Neuron (in vitro differentiated cells): ENCODE measurements around the gene SLF2.

Experiments used
- H2AFZ ChIP-seq: one replicate; pipeline ENCODE4 v1.6.1; 2013; ENCODE audit warnings: low read depth, mild to moderate bottlenecking, inconsistent platforms, low read length, moderate library complexity
- H3K27me3 ChIP-seq: one replicate; pipeline ENCODE4 v1.6.1; 2013; ENCODE audit warnings: low read length; ENCODE audit not compliant: insufficient read depth
- H3K36me3 ChIP-seq: one replicate; pipeline ENCODE4 v1.6.1; 2013; ENCODE audit warnings: low read length; ENCODE audit not compliant: insufficient read depth
- H3K4me1 ChIP-seq: one replicate; pipeline ENCODE4 v1.6.1; 2013; ENCODE audit warnings: low read length; ENCODE audit not compliant: insufficient read depth
- H3K4me3 ChIP-seq: 2 replicates; pipeline ENCODE4 v1.5.1; 2013; ENCODE audit warnings: mild to moderate bottlenecking, low read length, moderate library complexity
- H3K9me3 ChIP-seq: one replicate; pipeline ENCODE4 v1.6.1; 2013; ENCODE audit warnings: low read length

The SLF2 gene

DNA sequence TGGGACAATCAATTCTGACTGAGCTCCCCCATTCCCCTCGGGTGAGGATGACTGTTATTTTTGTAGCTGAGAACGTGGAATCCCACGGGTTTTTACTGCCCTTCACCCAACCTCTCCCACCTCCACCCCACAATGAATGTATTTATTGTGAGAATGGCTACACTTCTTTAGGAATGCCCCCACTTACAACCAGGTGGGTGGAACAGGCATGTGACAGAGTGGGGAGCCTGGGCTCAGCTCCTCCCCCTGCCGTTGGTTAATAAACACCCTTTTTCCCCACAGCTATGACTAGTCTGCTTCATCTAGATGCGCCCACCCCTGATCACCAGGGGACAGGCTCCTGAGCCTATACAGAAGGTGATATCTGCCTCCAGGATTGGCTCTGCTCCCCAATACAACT, 72.6 kb downstream of the SLF2 start:
- H3K27me3 ChIP-seq = no peaks in the 10 kb centered on the region
- peaks cover 17% of the 10 kb centered on the region for H3K4me1 ChIP-seq
- peaks cover 48% of the 10 kb centered on the region for H3K36me3 ChIP-seq
- H2AFZ ChIP-seq = no peak overlapping the region
- H3K4me3 ChIP-seq = no peak overlapping the region
- no peaks in the 10 kb centered on the region for H3K9me3 ChIP-seq

GRCh38 chr10:100986623-100986951, 73.8 kb downstream of the SLF2 start:
- Histone ChIP-seq H3K4me1 (peaks cover 17% of the 10 kb centered on the region), H3K27me3 (no peaks in the 10 kb centered on the region), H3K4me3 (peak overlapping the region; percentile 86), H3K36me3 (peaks cover 48% of the 10 kb centered on the region), H3K9me3 (no peaks in the 10 kb centered on the region), H2AFZ (no peak overlapping the region)

GRCh38 chr10:100986952-100987684, 74.4 kb downstream of the SLF2 start, which contains the start of the genes MRPL43 and TWNK:
Gene MRPL43, minus strand, starts transcription at chr10:100987497. Its CDS starts 54 bp downstream, at chr10:100987443.
Gene TWNK, plus strand, starts transcription at chr10:100987543. Its CDS starts 668 bp downstream, at chr10:100988211.
- Histone ChIP-seq H2AFZ (peak within 1 kb of the TSS; percentile 72), H3K4me3 (peak within 1 kb of the TSS; percentile 86), H3K9me3 (no peaks in the 10 kb centered on the region), H3K36me3 (peaks cover 46% of the 10 kb centered on the region), H3K27me3 (no peaks in the 10 kb centered on the region), H3K4me1 (peaks cover 17% of the 10 kb centered on the region)

DNA sequence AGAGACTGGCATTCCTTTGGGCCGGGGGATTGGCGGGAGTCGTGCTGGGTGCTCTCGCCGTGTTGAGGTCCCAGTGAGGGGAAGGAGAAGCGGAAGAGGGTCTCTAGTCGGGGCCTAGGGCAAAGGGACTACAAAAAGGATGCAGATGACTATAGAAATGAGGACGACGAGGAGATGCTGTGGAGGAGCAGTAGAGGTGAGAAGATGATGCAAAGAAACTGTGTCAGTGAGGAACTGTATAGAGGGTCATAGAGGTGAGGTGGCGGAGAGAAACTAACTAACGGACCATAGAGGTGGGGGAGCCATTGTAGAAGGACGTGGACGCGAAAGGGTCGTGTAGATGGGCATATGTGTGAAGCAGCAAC, 74.9 kb downstream of the SLF2 start:
- peaks cover 44% of the 10 kb centered on the region for H3K36me3 ChIP-seq

GRCh38 chr10:100988166-100988565, 75.4 kb downstream of the SLF2 start:
- no peaks in the 10 kb centered on the region for H3K9me3 ChIP-seq
- H3K27me3 ChIP-seq = no peaks in the 10 kb centered on the region
- H3K4me1 ChIP-seq = peaks cover 17% of the 10 kb centered on the region
- peak overlapping the region; percentile 86 for H3K4me3 ChIP-seq
- no peak overlapping the region for H2AFZ ChIP-seq
- H3K36me3 ChIP-seq = peaks cover 42% of the 10 kb centered on the region

More for the DNA sequence above, 74.9 kb downstream of the SLF2 start:
- H3K4me3 ChIP-seq = peak overlapping the region; percentile 86
- no peaks in the 10 kb centered on the region for H3K9me3 ChIP-seq
- H2AFZ ChIP-seq = peak overlapping the region; percentile 72
- H3K27me3 ChIP-seq = no peaks in the 10 kb centered on the region
- peaks cover 17% of the 10 kb centered on the region for H3K4me1 ChIP-seq

DNA sequence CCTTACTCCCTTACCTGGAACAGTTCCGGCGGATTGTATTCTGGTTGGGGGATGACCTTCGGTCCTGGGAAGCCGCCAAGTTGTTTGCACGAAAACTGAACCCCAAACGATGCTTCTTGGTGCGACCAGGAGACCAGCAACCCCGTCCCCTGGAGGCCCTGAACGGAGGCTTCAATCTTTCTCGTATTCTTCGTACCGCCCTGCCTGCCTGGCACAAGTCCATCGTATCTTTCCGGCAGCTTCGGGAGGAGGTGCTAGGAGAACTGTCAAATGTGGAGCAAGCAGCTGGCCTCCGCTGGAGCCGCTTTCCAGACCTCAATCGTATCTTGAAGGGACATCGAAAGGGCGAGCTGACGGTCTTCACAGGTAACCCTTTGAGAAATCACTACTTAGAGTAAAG, 76.3 kb downstream of the SLF2 start:
- no peak overlapping the region for H3K4me3 ChIP-seq
- peaks cover 17% of the 10 kb centered on the region for H3K4me1 ChIP-seq
- peaks cover 42% of the 10 kb centered on the region for H3K36me3 ChIP-seq
- H3K9me3 ChIP-seq = no peaks in the 10 kb centered on the region
- H2AFZ ChIP-seq = no peak overlapping the region
- no peaks in the 10 kb centered on the region for H3K27me3 ChIP-seq

GRCh38 chr10:100993986-100994708, 81.4 kb downstream of the SLF2 start:
- H3K9me3 ChIP-seq = no peaks in the 10 kb centered on the region
- H3K4me3 ChIP-seq = no peak overlapping the region
- H3K27me3 ChIP-seq = no peaks in the 10 kb centered on the region
- peaks cover 16% of the 10 kb centered on the region for H3K4me1 ChIP-seq
- no peak overlapping the region for H2AFZ ChIP-seq
- H3K36me3 ChIP-seq = peaks cover 33% of the 10 kb centered on the region

- no peak overlapping the region for H3K4me3 ChIP-seq
- H3K27me3 ChIP-seq = no peaks in the 10 kb centered on the region
- H3K36me3 ChIP-seq = peaks cover 25% of the 10 kb centered on the region
- no peak overlapping the region for H2AFZ ChIP-seq
- peaks cover 16% of the 10 kb centered on the region for H3K4me1 ChIP-seq
- no peaks in the 10 kb centered on the region for H3K9me3 ChIP-seq
Measured at GRCh38 chr10:100995181-100995580, 82.4 kb downstream of the SLF2 start.

DNA sequence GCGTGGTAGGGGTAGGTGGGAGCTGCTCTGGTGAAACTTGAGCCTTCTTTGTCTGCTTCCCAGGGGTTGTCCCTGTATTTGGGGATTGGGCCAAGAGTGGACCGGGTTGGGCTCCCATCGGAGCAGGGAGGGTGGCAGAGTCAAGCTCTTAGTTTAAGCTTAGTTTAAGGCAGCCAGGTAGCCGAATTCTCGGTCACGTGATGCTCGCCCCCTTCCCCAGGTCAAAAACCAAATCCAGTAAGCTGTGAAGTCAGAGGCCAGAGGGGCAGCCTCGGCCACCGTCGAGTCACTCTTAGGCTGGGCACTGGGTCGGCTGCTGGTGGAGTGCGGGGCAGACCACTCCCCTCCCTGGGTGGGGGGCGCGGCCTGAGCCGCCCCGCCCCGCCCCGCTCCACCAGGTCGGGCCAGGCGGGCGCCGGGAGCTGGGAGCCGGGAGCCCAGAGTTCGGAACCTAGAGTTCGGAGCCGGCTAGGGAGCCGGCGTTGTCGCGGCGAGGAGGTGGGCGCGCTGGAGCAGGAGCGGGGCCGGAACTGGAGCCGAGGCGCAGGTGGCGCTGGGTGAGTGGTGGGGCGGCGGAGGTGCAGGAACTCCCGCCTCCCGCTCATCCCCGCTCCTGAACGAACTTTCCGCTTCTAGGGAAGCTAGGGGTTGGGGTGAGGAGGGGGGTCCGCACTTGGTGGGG, 84.1 kb downstream of the SLF2 start:
- Histone ChIP-seq H3K27me3 (no peaks in the 10 kb centered on the region), H2AFZ (no peak overlapping the region), H3K4me1 (peaks cover 28% of the 10 kb centered on the region), H3K36me3 (peaks cover 10% of the 10 kb centered on the region), H3K4me3 (no peak overlapping the region), H3K9me3 (no peaks in the 10 kb centered on the region)

GRCh38 chr10:100997360-100998182, 84.8 kb downstream of the SLF2 start:
- no peaks in the 10 kb centered on the region for H3K27me3 ChIP-seq
- H3K36me3 ChIP-seq = peaks cover 11% of the 10 kb centered on the region

DNA sequence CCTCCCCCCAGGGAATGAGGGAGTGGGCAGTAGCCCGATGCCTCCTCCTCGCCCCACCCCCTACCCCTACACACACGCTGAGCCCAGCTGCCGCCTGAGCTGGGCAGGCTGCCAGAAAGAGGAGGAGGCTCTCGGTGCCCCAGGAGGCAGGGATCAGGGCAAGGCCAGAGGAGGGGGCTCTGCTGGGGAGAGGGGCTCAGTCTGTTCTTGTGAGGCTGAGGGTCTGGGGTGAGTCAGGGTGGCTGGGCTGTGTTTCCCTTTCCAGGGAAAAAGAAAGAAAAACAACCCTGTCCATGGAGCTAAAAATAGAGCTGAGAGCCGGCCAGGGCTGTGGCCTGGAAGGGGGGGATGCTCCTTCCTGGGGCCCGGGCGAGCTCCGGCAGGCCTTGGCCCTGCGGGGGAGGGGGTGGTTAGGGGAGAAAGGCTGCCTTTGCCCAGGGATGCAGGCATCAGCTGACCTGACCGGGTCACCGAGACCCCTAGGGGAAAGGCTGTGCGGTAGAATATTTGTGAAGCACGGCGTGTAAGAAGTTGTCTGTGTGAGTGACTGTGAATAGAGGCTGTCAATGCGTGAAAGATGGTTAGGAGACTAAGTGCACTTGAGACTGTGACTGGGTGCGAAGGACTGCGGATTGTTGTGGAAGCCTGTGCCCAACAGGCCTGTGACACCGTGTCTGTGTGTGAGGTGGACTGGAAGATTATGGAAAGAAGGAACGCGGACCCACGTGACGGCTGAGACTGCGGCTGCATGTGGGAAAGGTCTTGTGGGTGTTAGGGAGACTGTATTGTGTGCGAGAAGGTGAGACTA, 85.6 kb downstream of the SLF2 start:
- no peaks in the 10 kb centered on the region for H3K9me3 ChIP-seq
- H3K27me3 ChIP-seq = no peaks in the 10 kb centered on the region
- peak overlapping the region; percentile 90 for H3K4me3 ChIP-seq
- peaks cover 32% of the 10 kb centered on the region for H3K4me1 ChIP-seq
- H3K36me3 ChIP-seq = peaks cover 15% of the 10 kb centered on the region
- H2AFZ ChIP-seq = peak overlapping the region; percentile 7

More at GRCh38 chr10:100997360-100998182, 84.8 kb downstream of the SLF2 start:
- Histone ChIP-seq H2AFZ (no peak overlapping the region), H3K4me3 (peak overlapping the region; percentile 90), H3K4me1 (peaks cover 32% of the 10 kb centered on the region), H3K9me3 (no peaks in the 10 kb centered on the region)
